Neuronal stem cell (in vitro differentiated cells): ENCODE measurements around the gene FGF4.

ENCODE experiments used
- DNase-seq: peaks from one replicate; pipeline ENCODE4 v3.0.0-alpha.2; 2013; ENCODE audit warnings: low spot score
- H2AFZ ChIP-seq: one replicate; pipeline ENCODE4 v1.6.1; 2013; ENCODE audit warnings: mild to moderate bottlenecking, low read length, inconsistent platforms
- H2AK5ac ChIP-seq: 2 replicates; pipeline ENCODE4 v1.6.1; 2013; ENCODE audit warnings: low read depth, mild to moderate bottlenecking, inconsistent platforms, low read length, moderate library complexity, mixed read lengths
- H2BK120ac ChIP-seq: 2 replicates; pipeline ENCODE4 v1.6.1; 2013; ENCODE audit warnings: low read depth, mild to moderate bottlenecking, inconsistent platforms, low read length, moderate library complexity, mixed read lengths
- H2BK12ac ChIP-seq: one replicate; pipeline ENCODE4 v1.6.1; 2013; ENCODE audit warnings: low read length, inconsistent platforms
- H2BK15ac ChIP-seq: 2 replicates; pipeline ENCODE4 v1.6.1; 2013; ENCODE audit warnings: mild to moderate bottlenecking, low read length, inconsistent platforms, mixed read lengths
- H2BK5ac ChIP-seq: one replicate; pipeline ENCODE4 v1.6.1; 2013; ENCODE audit warnings: inconsistent platforms, mild to moderate bottlenecking, low read length, moderate library complexity
- H3K14ac ChIP-seq: one replicate; pipeline ENCODE4 v1.6.1; 2013; ENCODE audit warnings: low read length, inconsistent platforms
- H3K18ac ChIP-seq: 2 replicates; pipeline ENCODE4 v1.6.1; 2013; ENCODE audit warnings: low read length, inconsistent platforms
- H3K23ac ChIP-seq: 2 replicates; pipeline ENCODE4 v1.6.1; 2013; ENCODE audit warnings: low read depth, mild to moderate bottlenecking, mixed read lengths, low read length, inconsistent platforms; ENCODE audit not compliant: poor library complexity
- H3K27ac ChIP-seq: replicated peaks from 3 replicates; pipeline ENCODE4 v1.5.1; 2013; ENCODE audit warnings: low read length, inconsistent platforms
- H3K27me3 ChIP-seq, 3 experiments: 2 replicates each; pipeline ENCODE4 v1.6.1; 2013; ENCODE audit warnings: low read length in 3 of 3, mild to moderate bottlenecking in 2 of 3, inconsistent platforms in 1 of 3, low read depth in 1 of 3, mixed read lengths in 1 of 3, moderate library complexity in 1 of 3; ENCODE audit not compliant: control insufficient read depth in 3 of 3, insufficient read depth in 3 of 3
- H3K36me3 ChIP-seq, 2 donors: replicated peaks in 1 of 2; 2 replicates each; pipeline ENCODE4 v1.6.1; 2013; ENCODE audit warnings: low read length in 2 of 2; ENCODE audit not compliant: control insufficient read depth in 2 of 2, insufficient read depth in 2 of 2
- H3K4ac ChIP-seq: 2 replicates; pipeline ENCODE4 v1.6.1; 2013; ENCODE audit warnings: inconsistent platforms, mild to moderate bottlenecking, low read length, moderate library complexity
- H3K4me1 ChIP-seq, 2 donors: 1 replicate in 1 of 2; 2 replicates in 1 of 2; pipeline ENCODE4 v1.6.1; 2013; ENCODE audit warnings: low read length in 2 of 2, low read depth in 1 of 2; ENCODE audit not compliant: control insufficient read depth in 2 of 2, insufficient read depth in 1 of 2
- H3K4me2 ChIP-seq: one replicate; pipeline ENCODE4 v1.6.1; 2013; ENCODE audit warnings: mild to moderate bottlenecking, low read length, inconsistent platforms; ENCODE audit not compliant: insufficient read depth, poor library complexity, severe bottlenecking
- H3K4me3 ChIP-seq, 2 donors: 2 replicates each; pipeline ENCODE4 v1.5.1; 2013; ENCODE audit warnings: low read length in 2 of 2, mild to moderate bottlenecking in 2 of 2, inconsistent platforms in 1 of 2, moderate library complexity in 1 of 2
- H3K79me1 ChIP-seq: one replicate; pipeline ENCODE4 v1.6.1; 2013; ENCODE audit warnings: low read depth, mild to moderate bottlenecking, inconsistent platforms, low read length, moderate library complexity
- H3K9ac ChIP-seq: one replicate; pipeline ENCODE4 v1.6.1; 2013; ENCODE audit warnings: mild to moderate bottlenecking, low read depth, low read length, inconsistent platforms; ENCODE audit not compliant: poor library complexity
- H3K9me3 ChIP-seq, 2 donors: replicated peaks in 1 of 2; 2 replicates each; pipeline versions ENCODE3 to v1.6.1; 2013; ENCODE audit warnings: low read length in 2 of 2, mild to moderate bottlenecking in 2 of 2, inconsistent platforms in 1 of 2, low read depth in 1 of 2, mixed read lengths in 1 of 2, moderate library complexity in 1 of 2; ENCODE audit not compliant: control insufficient read depth in 2 of 2, insufficient read depth in 1 of 2
- H4K8ac ChIP-seq: one replicate; pipeline ENCODE4 v1.6.1; 2013; ENCODE audit warnings: low read depth, mild to moderate bottlenecking, inconsistent platforms, low read length, moderate library complexity
- H4K91ac ChIP-seq: one replicate; pipeline ENCODE4 v1.6.1; 2013; ENCODE audit warnings: low read length, low read depth, mild to moderate bottlenecking, inconsistent platforms; ENCODE audit not compliant: poor library complexity
- WGBS, 2 donors: extraction: QIAGEN DNeasy Blood & Tissue Kit; methylation state at CpG; one replicate each; pipeline ENCODE4 v1.1.7; 2013; ENCODE audit warnings: missing lambda C conversion rate in 2 of 2, mixed read lengths in 1 of 2; ENCODE audit not compliant: insufficient read length in 2 of 2, insufficient replicate concordance in 1 of 2; ENCODE audit errors: extremely low coverage in 2 of 2; 5-methylcytosine and 5-hydroxymethylcytosine counted together

FGF4 gene

DNA sequence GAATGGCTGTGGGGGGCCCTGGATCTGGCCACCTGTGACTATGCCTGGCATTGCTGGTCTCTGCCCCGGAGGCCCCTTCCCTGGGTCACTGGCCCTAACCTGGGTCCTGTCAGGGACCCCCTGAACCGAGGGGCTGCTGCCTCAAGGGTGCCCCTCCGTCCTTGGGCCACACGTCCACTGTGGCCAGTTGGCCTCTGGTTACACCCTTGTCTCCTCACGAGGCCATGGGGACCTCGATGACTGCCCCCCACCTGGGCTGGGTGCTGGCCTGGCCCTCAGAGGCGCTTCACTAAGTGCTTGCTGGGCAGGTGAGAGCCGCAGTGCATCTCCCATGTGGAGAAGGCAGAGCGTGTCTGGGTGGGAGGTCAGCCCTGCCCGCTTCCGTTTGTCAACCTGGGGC, 44.0 kb downstream of the FGF4 start:
- H2AFZ ChIP-seq: no peak overlapping the region
- peaks cover 0 to 1% of the 10 kb centered on the region in 2 donors for H3K9me3 ChIP-seq
- H3K4ac ChIP-seq: no peak overlapping the region
- no peak overlapping the region for H3K14ac ChIP-seq
- H2BK120ac ChIP-seq: peak overlapping the region; percentile 73
- no peaks in the 10 kb centered on the region for H3K79me1 ChIP-seq
- peaks cover 0 to 21% (median 0%) of the 10 kb centered on the region in 3 experiments for H3K27me3 ChIP-seq
- H3K36me3 ChIP-seq: no peaks in the 10 kb centered on the region
- H2AK5ac ChIP-seq: peak overlapping the region; percentile 88
- peak overlapping the region; percentile 90 for H3K18ac ChIP-seq
- H3K4me2 ChIP-seq: no peak overlapping the region
- no CpG with 5 or more reads among the region's 11 CpGs for WGBS, 2 donors
- H3K4me1 ChIP-seq: peaks cover 0 to 4% of the 10 kb centered on the region in 2 donors
- DNase-seq: no peak
- no peak overlapping the region for H2BK12ac ChIP-seq
- no peak overlapping the region for H3K23ac ChIP-seq
- no peak overlapping the region for H3K4me3 ChIP-seq
- no peak overlapping the region for H4K91ac ChIP-seq
- H2BK5ac ChIP-seq: no peak overlapping the region
- no peak overlapping the region for H3K27ac ChIP-seq
- H3K9ac ChIP-seq: no peak overlapping the region
- no peak overlapping the region for H2BK15ac ChIP-seq
- peak overlapping the region; percentile 29 for H4K8ac ChIP-seq

DNA sequence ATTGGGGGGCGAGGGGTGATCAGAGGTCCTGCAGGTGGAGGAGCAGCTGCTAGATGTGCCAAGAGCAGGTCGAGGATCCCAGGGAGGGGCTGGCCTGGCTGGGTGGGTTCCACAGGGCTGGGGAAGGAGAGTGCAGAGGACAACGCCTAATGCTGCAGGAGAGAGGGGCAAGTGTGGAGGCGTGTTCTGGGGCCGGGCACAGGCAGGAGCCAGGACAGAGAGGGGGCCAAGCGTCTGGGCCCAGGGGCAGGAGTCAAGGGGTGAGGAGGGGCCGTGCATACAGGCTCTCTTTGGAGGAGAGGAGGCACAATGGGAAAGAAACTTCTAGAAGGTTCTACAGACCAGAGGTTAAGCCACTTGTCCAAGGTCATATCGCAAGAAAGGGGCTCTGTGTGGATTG, 44.6 kb downstream of the FGF4 start:
- H3K4me2 ChIP-seq: no peak overlapping the region
- H4K91ac ChIP-seq: no peak overlapping the region
- H3K4me3 ChIP-seq: no peak overlapping the region
- peak overlapping the region; percentile 73 for H2BK120ac ChIP-seq
- peak overlapping the region; percentile 90 for H3K14ac ChIP-seq
- H3K36me3 ChIP-seq: no peaks in the 10 kb centered on the region
- H2BK5ac ChIP-seq: no peak overlapping the region
- no peak overlapping the region for H3K27ac ChIP-seq
- no peak overlapping the region for H4K8ac ChIP-seq
- H3K23ac ChIP-seq: no peak overlapping the region
- H3K9ac ChIP-seq: no peak overlapping the region
- H2BK12ac ChIP-seq: no peak overlapping the region
- peak overlapping the region; percentile 90 for H3K18ac ChIP-seq
- DNase-seq: no peak
- no CpG with 5 or more reads among the region's 8 CpGs for WGBS, 2 donors
- H3K27me3 ChIP-seq: peaks cover 0 to 21% (median 0%) of the 10 kb centered on the region in 3 experiments
- no peak overlapping the region for H2AFZ ChIP-seq
- H3K4me1 ChIP-seq: peaks cover 0 to 4% of the 10 kb centered on the region in 2 donors
- H3K9me3 ChIP-seq: peaks cover 0 to 1% of the 10 kb centered on the region in 2 donors
- H3K4ac ChIP-seq: no peak overlapping the region
- H2BK15ac ChIP-seq: no peak overlapping the region
- peak overlapping the region; percentile 88 for H2AK5ac ChIP-seq
- no peaks in the 10 kb centered on the region for H3K79me1 ChIP-seq

DNA sequence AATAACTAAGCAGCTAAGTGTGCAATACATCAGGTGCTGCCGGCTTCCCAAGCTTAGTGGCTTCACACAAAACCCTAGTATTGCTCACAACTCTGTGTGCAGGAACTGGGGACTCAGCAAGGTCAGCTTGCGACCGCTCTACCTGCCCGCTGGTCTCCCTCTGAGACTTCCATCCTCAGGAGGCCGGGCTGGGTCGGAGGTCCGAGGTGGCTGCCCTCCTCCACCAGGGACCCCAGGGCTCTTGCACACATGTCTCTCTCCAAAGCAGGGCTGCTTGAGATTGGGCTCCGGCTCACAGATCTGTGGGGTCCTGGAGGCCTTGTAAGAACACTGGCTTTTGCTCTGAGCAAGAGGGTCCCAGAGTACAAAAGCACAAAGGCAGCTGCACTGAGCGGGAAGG, 45.9 kb downstream of the FGF4 start:
- no peaks in the 10 kb centered on the region for H3K36me3 ChIP-seq
- H3K9me3 ChIP-seq: no peaks in the 10 kb centered on the region
- H3K4ac ChIP-seq: no peak overlapping the region
- H2BK5ac ChIP-seq: no peak overlapping the region
- no peak overlapping the region for H3K9ac ChIP-seq
- peak overlapping the region; percentile 69 for H2AK5ac ChIP-seq
- peak overlapping the region; percentile 37 for H3K23ac ChIP-seq
- H2AFZ ChIP-seq: no peak overlapping the region
- WGBS, 2 donors: no CpG with 5 or more reads among the region's 9 CpGs
- no peak overlapping the region for H3K4me2 ChIP-seq
- no peak overlapping the region for H2BK120ac ChIP-seq
- no peak for DNase-seq
- H3K79me1 ChIP-seq: no peaks in the 10 kb centered on the region
- H3K18ac ChIP-seq: peak overlapping the region; percentile 67
- peaks cover 0 to 4% of the 10 kb centered on the region in 2 donors for H3K4me1 ChIP-seq
- H4K91ac ChIP-seq: no peak overlapping the region
- H4K8ac ChIP-seq: no peak overlapping the region
- no peak overlapping the region for H2BK15ac ChIP-seq
- H3K27me3 ChIP-seq: peaks cover 0 to 27% (median 0%) of the 10 kb centered on the region in 3 experiments
- H2BK12ac ChIP-seq: no peak overlapping the region
- no peak overlapping the region for H3K4me3 ChIP-seq
- H3K14ac ChIP-seq: no peak overlapping the region
- H3K27ac ChIP-seq: no peak overlapping the region

DNA sequence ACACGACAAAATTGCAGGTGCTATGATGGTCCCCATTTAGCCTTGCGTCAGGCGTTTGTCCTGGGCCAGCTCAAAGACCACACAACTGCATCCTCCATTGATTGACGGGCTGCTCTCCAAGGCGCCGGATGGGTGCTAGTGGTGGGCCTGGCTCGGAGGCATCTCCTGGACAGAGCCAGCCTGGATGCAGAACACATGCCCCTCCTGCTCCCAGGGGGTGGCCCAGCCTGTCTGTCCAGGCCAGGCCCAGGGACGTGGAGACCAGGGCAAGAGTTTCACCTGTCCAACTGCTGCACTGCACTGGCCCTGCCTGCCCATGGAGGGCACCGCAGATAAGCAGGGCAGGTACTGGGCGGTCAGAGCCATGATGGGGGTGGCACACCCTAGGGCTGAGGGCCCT, 47.9 kb downstream of the FGF4 start:
- Histone ChIP-seq H2BK12ac (peak overlapping the region; percentile 85), H3K18ac (peak overlapping the region; percentile 86), H2BK15ac (no peak overlapping the region), H3K79me1 (no peaks in the 10 kb centered on the region), H2BK120ac (peak overlapping the region; percentile 3), H3K4me1 (peaks cover 0 to 4% of the 10 kb centered on the region in 2 donors), H4K91ac (no peak overlapping the region), H3K36me3 (no peaks in the 10 kb centered on the region), H3K23ac (peak overlapping the region; percentile 39), H3K9me3 (no peaks in the 10 kb centered on the region), H2AK5ac (no peak overlapping the region), H2BK5ac (no peak overlapping the region), H3K9ac (no peak overlapping the region), H4K8ac (no peak overlapping the region), H3K4me3 (no peak overlapping the region), H3K4ac (no peak overlapping the region), H3K27ac (no peak overlapping the region), H3K4me2 (no peak overlapping the region), H3K27me3 (peaks cover 0 to 34% (median 0%) of the 10 kb centered on the region in 3 experiments), H2AFZ (no peak overlapping the region), H3K14ac (no peak overlapping the region)
- WGBS, 2 donors: no CpG with 5 or more reads among the region's 10 CpGs
- no peak for DNase-seq
